PC-9 (cell line): ENCODE measurements around the gene ZBTB11. TPM values are rescaled to one million over a fixed set of nuclear protein-coding genes. Genes with fewer than 3 reads are reported as not detected.

Experiments used
- total RNA-seq: library from RNA; stranded (reverse); gene quantifications from 2 replicates; pipeline ENCODE4 v1.2.3, GENCODE V29; 2021

ZBTB11 gene
- total RNA-seq, 1 experiment from 2014 or later, result 22.1 TPM

Other genes with a start within 250 kb of the ZBTB11 start
- gene SENP7, start 163.9 kb downstream of the ZBTB11 start, total RNA-seq, result 11.1 and 17.4 TPM in 2 replicates
- 26.0 and 34.2 TPM in 2 replicates for gene TRMT10C, start 115.3 kb downstream of the ZBTB11 start, total RNA-seq
- 164 and 223 TPM in 2 replicates for gene PCNP, start 103.0 kb downstream of the ZBTB11 start, total RNA-seq
- 1,834 and 1,944 TPM in 2 replicates for gene RPL24, start 9.6 kb upstream of the ZBTB11 start, total RNA-seq
- gene CEP97, start 47.5 kb upstream of the ZBTB11 start, total RNA-seq, result 13.4 and 20.6 TPM in 2 replicates
- 12.0 and 12.8 TPM in 2 replicates for gene NXPE3, start 102.1 kb upstream of the ZBTB11 start, total RNA-seq
- 44.9 and 57.7 TPM in 2 replicates for gene NFKBIZ, start 172.4 kb upstream of the ZBTB11 start, total RNA-seq